ENCODE results near the gene TRABD2B.

- TF ChIP-seq CTCF (IDR thresholded peaks at IDR 0.05) (no peak), POLR2A (IDR thresholded peaks at IDR 0.05) (no peak)
These were observed 4.5 kb upstream of the TRABD2B start for GRCh38 chr1:48001696-48002095.
